Glutamatergic neuron (in vitro differentiated cells): Measurements from ENCODE around the gene PRSS21. TPM values are rescaled to one million over a fixed set of nuclear protein-coding genes. Genes with fewer than 3 reads are reported as not detected.

ENCODE experiments used
- DNase-seq: peaks from one replicate; pipeline ENCODE4 v3.0.0; 2022
- H3K27ac Mint-ChIP-seq: one replicate; pipeline ENCODE4 v1.8.0; 2020; ENCODE audit warnings: mild to moderate bottlenecking, mixed read lengths, inconsistent platforms; ENCODE audit not compliant: unreplicated experiment
- H3K27me3 Mint-ChIP-seq: one replicate; pipeline ENCODE4 v1.8.0; 2020; ENCODE audit warnings: mild to moderate bottlenecking, moderate library complexity, mixed read lengths, inconsistent platforms; ENCODE audit not compliant: unreplicated experiment
- H3K36me3 Mint-ChIP-seq: one replicate; pipeline ENCODE4 v1.8.0; 2020; ENCODE audit warnings: mild to moderate bottlenecking, mixed read lengths, inconsistent platforms; ENCODE audit not compliant: unreplicated experiment
- H3K4me1 Mint-ChIP-seq: one replicate; pipeline ENCODE4 v1.8.0; 2020; ENCODE audit warnings: mild to moderate bottlenecking, low read depth, mixed read lengths, inconsistent platforms; ENCODE audit not compliant: unreplicated experiment
- H3K4me3 Mint-ChIP-seq: one replicate; pipeline ENCODE4 v1.8.0; 2020; ENCODE audit warnings: mild to moderate bottlenecking, mixed read lengths, inconsistent platforms; ENCODE audit not compliant: unreplicated experiment
- H3K9me3 Mint-ChIP-seq: one replicate; pipeline ENCODE4 v1.8.0; 2020; ENCODE audit warnings: mild to moderate bottlenecking, moderate library complexity, mixed read lengths, inconsistent platforms; ENCODE audit not compliant: unreplicated experiment
- CTCF ChIP-seq: fragments of 200-600 bp; sonication (generic); IDR thresholded peaks from one replicate; pipeline ENCODE4 v1.5.0; 2021; ENCODE audit not compliant: partially characterized antibody, unreplicated experiment
- total RNA-seq: library from RNA; stranded (reverse); fragmentation: NEBNext Ultra II Directional; extraction: Animal tissue kit (Norgen Biotek cat#: 25700); gene quantifications from one replicate; pipeline ENCODE4 v1.2.1, GENCODE V29; 2021; ENCODE audit not compliant: unreplicated experiment

Gene PRSS21
- total RNA-seq, 1 donor from 2014 or later, result not detected

- peaks cover 2% of the 10 kb centered on the region for H3K27me3 Mint-ChIP-seq
Observed at GRCh38 chr16:2834968-2835367, 17.9 kb downstream of the PRSS21 start.

GRCh38 chr16:2835638-2836493 lies 18.8 kb downstream of the PRSS21 start:
- H3K27ac Mint-ChIP-seq, result no peak overlapping the region
- no peaks in the 10 kb centered on the region for H3K36me3 Mint-ChIP-seq
- no peak for TF ChIP-seq CTCF
- no peaks in the 10 kb centered on the region for H3K4me1 Mint-ChIP-seq
- H3K4me3 Mint-ChIP-seq, result no peak overlapping the region
- no peak for DNase-seq
- H3K9me3 Mint-ChIP-seq, result no peaks in the 10 kb centered on the region
- peaks cover 2% of the 10 kb centered on the region for H3K27me3 Mint-ChIP-seq

More at GRCh38 chr16:2834968-2835367, 17.9 kb downstream of the PRSS21 start:
- H3K4me1 Mint-ChIP-seq, result no peaks in the 10 kb centered on the region
- H3K9me3 Mint-ChIP-seq, result no peaks in the 10 kb centered on the region
- no peak for DNase-seq
- no peaks in the 10 kb centered on the region for H3K36me3 Mint-ChIP-seq
- no peak overlapping the region for H3K27ac Mint-ChIP-seq
- no peak overlapping the region for H3K4me3 Mint-ChIP-seq
- TF ChIP-seq CTCF, result no peak

- peaks cover 2% of the 10 kb centered on the region for H3K27me3 Mint-ChIP-seq
- H3K27ac Mint-ChIP-seq, result no peak overlapping the region
- no peaks in the 10 kb centered on the region for H3K9me3 Mint-ChIP-seq
- no peak for TF ChIP-seq CTCF
- H3K36me3 Mint-ChIP-seq, result no peaks in the 10 kb centered on the region
- DNase-seq, result no peak
- no peaks in the 10 kb centered on the region for H3K4me1 Mint-ChIP-seq
- H3K4me3 Mint-ChIP-seq, result no peak overlapping the region
Observed at GRCh38 chr16:2836646-2837508, 19.8 kb downstream of the PRSS21 start.

- Mint-ChIP-seq H3K27me3 (peaks cover 2% of the 10 kb centered on the region), H3K9me3 (no peaks in the 10 kb centered on the region), H3K4me1 (no peaks in the 10 kb centered on the region), H3K4me3 (no peak overlapping the region), H3K27ac (no peak overlapping the region), H3K36me3 (no peaks in the 10 kb centered on the region)
- peak; percentile 70 for TF ChIP-seq CTCF
- DNase-seq, result peak; percentile 81
Observed at GRCh38 chr16:2838928-2839327, 21.9 kb downstream of the PRSS21 start.
